Mesenchymal stem cell (in vitro differentiated cells and primary cell): ENCODE data around the gene MAPK8.

Experiments
- DNase-seq: peaks from one replicate; pipeline ENCODE4 v3.0.0-alpha.2; 2013
- H2AFZ ChIP-seq: one replicate; pipeline ENCODE4 v1.6.1; 2013; ENCODE audit warnings: low read depth, mild to moderate bottlenecking, control low read depth, inconsistent platforms, low read length, moderate library complexity
- H2AK5ac ChIP-seq: 2 replicates; pipeline ENCODE4 v1.6.1; 2013; ENCODE audit warnings: low read length, moderate library complexity, mild to moderate bottlenecking, inconsistent platforms; ENCODE audit not compliant: severe bottlenecking
- H2BK120ac ChIP-seq: one replicate; pipeline ENCODE4 v1.6.1; 2013; ENCODE audit warnings: low read depth, mild to moderate bottlenecking, inconsistent platforms, low read length, moderate library complexity
- H2BK12ac ChIP-seq, 2 experiments: one replicate each; pipeline ENCODE4 v1.6.1; 2013; ENCODE audit warnings: inconsistent platforms in 2 of 2, low read length in 2 of 2, mild to moderate bottlenecking in 2 of 2, moderate library complexity in 2 of 2, control low read depth in 1 of 2
- H2BK15ac ChIP-seq: one replicate; pipeline ENCODE4 v1.6.1; 2013; ENCODE audit warnings: mild to moderate bottlenecking, low read depth, inconsistent platforms; ENCODE audit not compliant: poor library complexity, severe bottlenecking
- H2BK5ac ChIP-seq: 2 replicates; pipeline ENCODE4 v1.6.1; 2013; ENCODE audit warnings: low read depth, mild to moderate bottlenecking, low read length, control low read depth, inconsistent platforms; ENCODE audit not compliant: poor library complexity, severe bottlenecking
- H3K14ac ChIP-seq, 2 experiments: one replicate each; pipeline ENCODE4 v1.6.1; 2013; ENCODE audit warnings: inconsistent platforms in 2 of 2, low read length in 2 of 2, control low read depth in 1 of 2, mild to moderate bottlenecking in 1 of 2, moderate library complexity in 1 of 2
- H3K18ac ChIP-seq, 2 experiments: one replicate each; pipeline ENCODE4 v1.6.1; 2013; ENCODE audit warnings: inconsistent platforms in 2 of 2, low read length in 2 of 2, control low read depth in 1 of 2, low read depth in 1 of 2, mild to moderate bottlenecking in 1 of 2
- H3K23ac ChIP-seq, 2 experiments: one replicate each; pipeline ENCODE4 v1.6.1; 2013; ENCODE audit warnings: inconsistent platforms in 2 of 2, low read length in 2 of 2, mild to moderate bottlenecking in 2 of 2, moderate library complexity in 2 of 2, control low read depth in 1 of 2
- H3K27ac ChIP-seq: 2 replicates; pipeline ENCODE4 v1.5.1; 2013; ENCODE audit warnings: mild to moderate bottlenecking, moderate library complexity, low read length, control low read depth, inconsistent platforms; ENCODE audit not compliant: poor library complexity, severe bottlenecking
- H3K27me3 ChIP-seq, 2 experiments: 2 replicates each; pipeline versions ENCODE4 v1.6.1 to v1.7.0; 2013; ENCODE audit warnings: low read length in 2 of 2, mild to moderate bottlenecking in 2 of 2, moderate library complexity in 2 of 2, control low read depth in 1 of 2, inconsistent platforms in 1 of 2; ENCODE audit not compliant: control insufficient read depth in 1 of 2, insufficient read depth in 1 of 2
- H3K36me3 ChIP-seq, 2 experiments: 2 replicates each; pipeline versions ENCODE4 v1.6.1 to v1.7.0; 2013; ENCODE audit warnings: low read length in 2 of 2, control low read depth in 1 of 2, inconsistent platforms in 1 of 2, low read depth in 1 of 2, mild to moderate bottlenecking in 1 of 2; ENCODE audit not compliant: insufficient read depth in 2 of 2, control insufficient read depth in 1 of 2
- H3K4ac ChIP-seq, 2 experiments: one replicate each; pipeline ENCODE4 v1.6.1; 2013; ENCODE audit warnings: inconsistent platforms in 2 of 2, low read length in 2 of 2, mild to moderate bottlenecking in 2 of 2, moderate library complexity in 2 of 2, control low read depth in 1 of 2, low read depth in 1 of 2
- H3K4me1 ChIP-seq: 2 replicates; pipeline ENCODE4 v1.6.1; 2013; ENCODE audit warnings: low read depth, low read length, control low read depth; ENCODE audit not compliant: control insufficient read depth, insufficient read depth
- H3K4me2 ChIP-seq: 2 replicates; pipeline ENCODE4 v1.6.1; 2013; ENCODE audit warnings: low read length, mild to moderate bottlenecking, inconsistent platforms; ENCODE audit not compliant: poor library complexity, severe bottlenecking
- H3K4me3 ChIP-seq, 2 experiments: 2 replicates each; pipeline versions ENCODE4 v1.5.1 to v1.7.0; 2013; ENCODE audit warnings: low read length in 2 of 2, mild to moderate bottlenecking in 2 of 2, control low read depth in 1 of 2, low read depth in 1 of 2; ENCODE audit not compliant: insufficient read depth in 1 of 2
- H3K79me1 ChIP-seq: replicated peaks from 2 replicates; pipeline ENCODE4 v1.6.1; 2013; ENCODE audit warnings: mild to moderate bottlenecking, control low read depth, low read length, inconsistent platforms; ENCODE audit not compliant: poor library complexity, severe bottlenecking
- H3K9ac ChIP-seq: 2 replicates; pipeline ENCODE4 v1.7.0; 2013; ENCODE audit warnings: mild to moderate bottlenecking, low read length, moderate library complexity
- H3K9me3 ChIP-seq: 2 replicates; pipeline ENCODE4 v1.7.0; 2013; ENCODE audit warnings: mild to moderate bottlenecking, low read length; ENCODE audit not compliant: control insufficient read depth
- H4K8ac ChIP-seq: one replicate; pipeline ENCODE4 v1.6.1; 2013; ENCODE audit warnings: inconsistent platforms, mild to moderate bottlenecking, low read length, moderate library complexity
- H4K91ac ChIP-seq: one replicate; pipeline ENCODE4 v1.6.1; 2013; ENCODE audit warnings: mild to moderate bottlenecking, low read length, inconsistent platforms
- WGBS: methylation state at CpG from one replicate; pipeline ENCODE4 v1.1.7; 2013; ENCODE audit warnings: mixed read lengths; 5-methylcytosine and 5-hydroxymethylcytosine counted together

Gene MAPK8

DNA sequence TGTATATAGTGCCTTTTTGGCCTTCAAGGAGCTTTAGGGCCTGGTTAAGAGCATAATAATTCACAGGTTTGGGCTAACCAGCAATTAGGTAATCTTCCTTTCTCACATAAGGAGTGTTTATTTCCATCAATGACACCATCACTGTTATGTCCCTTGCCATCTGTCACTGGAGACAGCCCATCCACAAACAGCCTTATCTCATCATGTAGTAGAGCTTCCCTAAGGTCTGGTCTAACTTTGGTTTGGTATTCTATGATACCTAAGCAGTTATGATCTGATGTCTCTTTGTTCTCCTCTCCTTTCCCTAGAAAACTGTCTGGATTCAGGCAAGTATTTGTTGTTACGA is 26.4 kb downstream of the MAPK8 start:
- H2BK5ac ChIP-seq: no peak overlapping the region
- WGBS: no CpG with 5 or more reads among the region's 1 CpG
- H3K4me1 ChIP-seq: peaks cover 2% of the 10 kb centered on the region
- H2BK15ac ChIP-seq: no peak overlapping the region
- H3K36me3 ChIP-seq: peaks cover 6 to 15% of the 10 kb centered on the region in 2 experiments
- no peak overlapping the region for H3K4me2 ChIP-seq
- no peak overlapping the region for H3K18ac ChIP-seq
- no peak overlapping the region for H3K14ac ChIP-seq
- H4K91ac ChIP-seq: no peak overlapping the region
- H3K9ac ChIP-seq: no peak overlapping the region
- H3K79me1 ChIP-seq: peaks cover 33% of the 10 kb centered on the region
- no peak overlapping the region for H3K4ac ChIP-seq
- peaks cover 5% of the 10 kb centered on the region for H3K9me3 ChIP-seq
- no peaks in the 10 kb centered on the region for H3K27me3 ChIP-seq
- H2AK5ac ChIP-seq: no peak overlapping the region
- no peak overlapping the region for H2AFZ ChIP-seq
- no peak for DNase-seq
- no peak overlapping the region for H2BK12ac ChIP-seq
- no peak overlapping the region for H4K8ac ChIP-seq
- no peak overlapping the region for H3K4me3 ChIP-seq
- H2BK120ac ChIP-seq: no peak overlapping the region
- no peak overlapping the region for H3K23ac ChIP-seq
- H3K27ac ChIP-seq: no peak overlapping the region

DNA sequence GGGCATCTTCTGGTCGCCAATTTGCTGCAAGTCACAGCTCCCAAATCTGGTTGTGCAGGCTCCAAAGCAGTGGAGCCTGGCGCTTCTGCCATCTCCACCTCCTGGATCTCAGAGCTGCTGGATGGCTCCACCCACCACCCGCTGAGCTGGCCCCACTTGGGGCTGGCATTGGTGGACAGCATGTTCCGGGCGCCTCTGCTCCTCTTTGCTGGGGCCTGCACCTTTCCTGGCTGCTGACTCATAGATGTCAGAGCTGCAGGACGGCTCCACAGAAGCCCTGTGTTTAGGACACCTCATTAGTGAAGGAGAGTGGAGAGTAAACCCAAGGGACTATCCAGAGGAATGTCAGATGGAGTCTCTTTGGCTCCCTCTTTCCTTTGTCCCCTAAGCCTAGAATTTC is 27.4 kb downstream of the MAPK8 start:
- no peak overlapping the region for H2BK15ac ChIP-seq
- no peak overlapping the region for H4K91ac ChIP-seq
- H3K4me1 ChIP-seq: peaks cover 2% of the 10 kb centered on the region
- H3K4ac ChIP-seq: no peak overlapping the region
- peaks cover 31% of the 10 kb centered on the region for H3K79me1 ChIP-seq
- H3K4me2 ChIP-seq: no peak overlapping the region
- no peak overlapping the region for H2AFZ ChIP-seq
- H3K27me3 ChIP-seq: no peaks in the 10 kb centered on the region
- H3K9me3 ChIP-seq: peaks cover 5% of the 10 kb centered on the region
- H3K9ac ChIP-seq: no peak overlapping the region
- no peak overlapping the region for H4K8ac ChIP-seq
- peaks cover 6 to 15% of the 10 kb centered on the region in 2 experiments for H3K36me3 ChIP-seq
- no peak overlapping the region for H2BK120ac ChIP-seq
- no peak overlapping the region for H2BK5ac ChIP-seq
- WGBS: 80% methylated on average over 6 of the region's 6 CpGs
- no peak overlapping the region for H3K4me3 ChIP-seq
- no peak overlapping the region for H2AK5ac ChIP-seq
- H3K18ac ChIP-seq: no peak overlapping the region
- no peak overlapping the region for H3K23ac ChIP-seq
- H2BK12ac ChIP-seq: no peak overlapping the region
- no peak for DNase-seq
- H3K14ac ChIP-seq: no peak overlapping the region
- no peak overlapping the region for H3K27ac ChIP-seq

DNA sequence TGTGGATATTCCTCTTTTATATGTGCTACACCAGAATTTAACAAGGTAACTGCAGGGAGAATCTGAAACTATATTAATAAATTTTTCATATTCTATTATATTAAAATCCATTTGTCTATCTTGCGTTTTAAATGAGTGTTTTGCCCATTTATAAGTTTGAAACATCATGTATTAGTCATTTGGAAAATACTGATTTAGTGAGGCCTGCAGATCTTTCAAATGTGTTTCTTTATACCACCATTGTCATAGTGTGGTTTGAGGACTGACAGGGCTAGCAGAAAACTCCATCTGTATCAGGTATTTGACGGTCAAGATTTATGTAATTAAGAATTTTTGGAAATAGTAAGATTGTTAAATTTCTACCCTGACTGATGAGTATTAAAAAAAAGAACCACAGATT is 29.3 kb downstream of the MAPK8 start:
- no peak for DNase-seq
- Histone ChIP-seq H3K4ac (no peak overlapping the region), H4K91ac (no peak overlapping the region), H3K14ac (no peak overlapping the region), H2AK5ac (no peak overlapping the region), H4K8ac (no peak overlapping the region), H3K79me1 (peaks cover 34% of the 10 kb centered on the region), H3K27ac (no peak overlapping the region), H2BK120ac (no peak overlapping the region), H3K4me3 (no peak overlapping the region), H2BK12ac (no peak overlapping the region), H3K9ac (no peak overlapping the region), H2BK15ac (no peak overlapping the region), H3K4me2 (no peak overlapping the region), H3K36me3 (peaks cover 6 to 13% of the 10 kb centered on the region in 2 experiments), H3K27me3 (no peaks in the 10 kb centered on the region), H2AFZ (no peak overlapping the region), H3K18ac (no peak overlapping the region), H3K23ac (no peak overlapping the region), H3K9me3 (peaks cover 5% of the 10 kb centered on the region), H3K4me1 (peaks cover 2% of the 10 kb centered on the region), H2BK5ac (no peak overlapping the region)
- 100% methylated on average over 1 of the region's 2 CpGs for WGBS

DNA sequence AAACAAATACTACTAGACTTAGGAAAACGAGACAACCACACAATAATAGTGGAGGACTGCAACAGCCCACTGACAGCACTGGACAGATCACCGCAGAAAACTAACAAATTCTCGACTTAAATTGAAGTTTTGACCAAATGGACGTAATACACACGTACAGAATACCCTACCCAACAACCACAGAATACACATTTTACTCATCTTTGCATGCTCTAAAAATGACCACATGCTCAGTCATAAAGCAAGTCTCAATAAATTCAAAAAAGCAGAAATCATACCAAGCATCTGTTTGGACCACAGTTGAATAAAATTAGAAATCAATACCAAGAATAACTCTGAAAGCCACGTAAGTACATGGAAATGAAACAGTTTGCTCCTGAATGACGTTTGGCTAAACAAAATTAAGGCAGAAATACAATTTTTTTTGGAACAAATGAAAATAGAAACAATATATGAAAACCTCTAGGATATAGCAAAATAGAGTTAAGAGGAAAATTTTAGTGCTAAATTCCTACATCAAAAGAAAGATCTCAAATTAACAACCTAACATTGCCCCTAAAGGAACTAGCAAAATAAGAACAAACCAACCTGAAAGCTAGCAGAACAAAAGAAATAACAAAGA is 30.6 kb downstream of the MAPK8 start:
- Histone ChIP-seq H3K9me3 (no peaks in the 10 kb centered on the region), H2BK15ac (no peak overlapping the region), H4K91ac (no peak overlapping the region), H3K79me1 (peaks cover 34% of the 10 kb centered on the region), H2AK5ac (no peak overlapping the region), H3K27ac (no peak overlapping the region), H2AFZ (no peak overlapping the region), H3K14ac (no peak overlapping the region), H3K18ac (no peak overlapping the region), H3K27me3 (no peaks in the 10 kb centered on the region), H2BK120ac (no peak overlapping the region), H2BK12ac (no peak overlapping the region), H3K23ac (no peak overlapping the region), H3K36me3 (peaks cover 6 to 10% of the 10 kb centered on the region in 2 experiments), H3K4me3 (no peak overlapping the region), H3K4me2 (no peak overlapping the region), H3K4ac (no peak overlapping the region), H3K9ac (no peak overlapping the region), H4K8ac (no peak overlapping the region), H3K4me1 (peaks cover 2% of the 10 kb centered on the region), H2BK5ac (no peak overlapping the region)
- WGBS: 98% methylated on average over 5 of the region's 7 CpGs
- no peak for DNase-seq
